Endodermal cell (in vitro differentiated cells): ENCODE measurements around the gene ASIC5. TPM values are rescaled to one million over a fixed set of nuclear protein-coding genes. Genes with fewer than 3 reads are reported as not detected.

ENCODE experiments used
- DNase-seq: peaks from one replicate; pipeline ENCODE4 v3.0.0-alpha.2; 2017
- H3K27ac ChIP-seq: 2 replicates; pipeline ENCODE4 v1.5.1; 2013; ENCODE audit warnings: mild to moderate bottlenecking, low read depth, low read length, moderate library complexity
- H3K27me3 ChIP-seq: 2 replicates; pipeline ENCODE4 v1.6.1; 2013; ENCODE audit warnings: mild to moderate bottlenecking, low read length, moderate library complexity; ENCODE audit not compliant: insufficient read depth, control insufficient read depth, poor library complexity, severe bottlenecking
- H3K36me3 ChIP-seq: 2 replicates; pipeline ENCODE4 v1.7.0; 2013; ENCODE audit warnings: mild to moderate bottlenecking, low read length, moderate library complexity; ENCODE audit not compliant: control insufficient read depth, insufficient read depth
- H3K4me1 ChIP-seq: one replicate; pipeline ENCODE4 v1.7.0; 2013; ENCODE audit warnings: low read length; ENCODE audit not compliant: control insufficient read depth, insufficient read depth
- H3K4me3 ChIP-seq: 2 replicates; pipeline ENCODE4 v1.5.1; 2013; ENCODE audit warnings: mild to moderate bottlenecking, low read length, moderate library complexity
- H3K9ac ChIP-seq: 2 replicates; pipeline ENCODE4 v1.6.1; 2013; ENCODE audit warnings: mild to moderate bottlenecking, low read length, moderate library complexity; ENCODE audit not compliant: poor library complexity, severe bottlenecking; ENCODE audit errors: extremely low read depth
- H3K9me3 ChIP-seq: 2 replicates; pipeline ENCODE4 v1.6.1; 2013; ENCODE audit warnings: mild to moderate bottlenecking, low read length, moderate library complexity; ENCODE audit not compliant: control insufficient read depth
- H3K27ac Mint-ChIP-seq: 2 replicates; pipeline ENCODE4 v1.8.0; 2020; ENCODE audit warnings: mixed read lengths
- H3K27me3 Mint-ChIP-seq: 2 replicates; pipeline ENCODE4 v1.8.0; 2021; ENCODE audit warnings: mild to moderate bottlenecking, mixed read lengths; ENCODE audit not compliant: insufficient read depth
- H3K36me3 Mint-ChIP-seq: 2 replicates; pipeline ENCODE4 v1.8.0; 2020; ENCODE audit warnings: low read depth, mixed read lengths
- H3K4me1 Mint-ChIP-seq: 2 replicates; pipeline ENCODE4 v1.8.0; 2020; ENCODE audit warnings: mixed read lengths
- H3K4me3 Mint-ChIP-seq: 2 replicates; pipeline ENCODE4 v1.8.0; 2020; ENCODE audit warnings: mild to moderate bottlenecking, moderate library complexity, mixed read lengths
- H3K9me3 Mint-ChIP-seq: 2 replicates; pipeline ENCODE4 v1.8.0; 2020; ENCODE audit warnings: mild to moderate bottlenecking, mixed read lengths
- CTCF ChIP-seq: fragments of 200-600 bp; sonication (generic); conservative IDR thresholded peaks from 2 replicates; pipeline ENCODE4 v1.5.0; 2021; ENCODE audit warnings: antibody characterized with exemption, mild to moderate bottlenecking
- WGBS, 2 experiments: methylation state at CpG; one replicate each; pipeline versions ENCODE4 v1.1.5 to v1.1.7; 2013; ENCODE audit warnings: missing lambda C conversion rate in 2 of 2, mixed read lengths in 1 of 2; ENCODE audit not compliant: insufficient coverage in 1 of 2, insufficient read length in 1 of 2; 5-methylcytosine and 5-hydroxymethylcytosine counted together
- total RNA-seq, 2 donors: library from RNA; stranded (reverse); fragmentation: NEBNext Ultra II Directional in 1 of 2; extraction: Animal tissue kit (Norgen Biotek cat#: 25700) in 1 of 2; gene quantifications; 2 replicates in 1 of 2; 3 replicates in 1 of 2; pipeline ENCODE4 v1.2.1, GENCODE V29; 2021

Gene ASIC5
- total RNA-seq, 2 donors from 2014 or later, result not detected

- TF ChIP-seq CTCF, result no peak
- Mint-ChIP-seq H3K4me3 (no peak overlapping the region), H3K36me3 (no peaks in the 10 kb centered on the region), H3K4me1 (peaks cover 9% of the 10 kb centered on the region), H3K9me3 (no peaks in the 10 kb centered on the region), H3K27ac (no peak overlapping the region), H3K27me3 (no peaks in the 10 kb centered on the region)
- H3K4me3 ChIP-seq, result no peak overlapping the region
- WGBS, 2 experiments, result 94 to 98% methylated on average over 5 of the region's 6 CpGs
- no peaks in the 10 kb centered on the region for H3K27me3 ChIP-seq
- no peak overlapping the region for H3K9ac ChIP-seq
- H3K4me1 ChIP-seq, result no peaks in the 10 kb centered on the region
- no peaks in the 10 kb centered on the region for H3K9me3 ChIP-seq
- DNase-seq, result no peak
- H3K27ac ChIP-seq, result no peak overlapping the region
- no peaks in the 10 kb centered on the region for H3K36me3 ChIP-seq
Observed at GRCh38 chr4:155906554-155907247, 40.6 kb upstream of the ASIC5 start.

- H3K27ac ChIP-seq, result no peak overlapping the region
- no peaks in the 10 kb centered on the region for H3K9me3 ChIP-seq
- no peak overlapping the region for H3K4me3 ChIP-seq
- Mint-ChIP-seq H3K27ac (no peak overlapping the region), H3K9me3 (no peaks in the 10 kb centered on the region), H3K4me3 (no peak overlapping the region), H3K36me3 (no peaks in the 10 kb centered on the region), H3K27me3 (no peaks in the 10 kb centered on the region), H3K4me1 (peaks cover 14% of the 10 kb centered on the region)
- DNase-seq, result no peak
- WGBS, 2 experiments, result 77 to 92% methylated on average over 2 to 3 of the region's 3 CpGs
- H3K36me3 ChIP-seq, result no peaks in the 10 kb centered on the region
- H3K4me1 ChIP-seq, result peaks cover 2% of the 10 kb centered on the region
- H3K27me3 ChIP-seq, result no peaks in the 10 kb centered on the region
- TF ChIP-seq CTCF, result no peak
- no peak overlapping the region for H3K9ac ChIP-seq
Observed at GRCh38 chr4:155904331-155904730, 38.3 kb upstream of the ASIC5 start.

GRCh38 chr4:155903453-155903852, 37.4 kb upstream of the ASIC5 start, which contains the start of gene TDO2:
TDO2 (plus strand) TSS chr4:155903696; CDS start chr4:155903759, 63 bp downstream.
- H3K9me3 ChIP-seq, result no peaks in the 10 kb centered on the region
- peaks cover 14% of the 10 kb centered on the region for H3K4me1 Mint-ChIP-seq
- H3K27ac ChIP-seq, result no peak within 1 kb of the TSS
- H3K4me3 ChIP-seq, result no peak within 1 kb of the TSS
- H3K36me3 Mint-ChIP-seq, result peaks cover under 1% of the 10 kb centered on the region
- 91 to 100% methylated on average over 1 of the region's 1 CpG for whole genome bisulfite sequencing, 2 experiments
- H3K4me1 ChIP-seq, result peaks cover 2% of the 10 kb centered on the region
- H3K4me3 Mint-ChIP-seq, result no peak within 1 kb of the TSS
- H3K36me3 ChIP-seq, result no peaks in the 10 kb centered on the region
- H3K27ac Mint-ChIP-seq, result no peak within 1 kb of the TSS
- no peak for DNase-seq
- no peak within 1 kb of the TSS for H3K9ac ChIP-seq
- H3K27me3 Mint-ChIP-seq, result no peaks in the 10 kb centered on the region
- peaks cover 4% of the 10 kb centered on the region for H3K9me3 Mint-ChIP-seq
- TF ChIP-seq CTCF, result no peak
- H3K27me3 ChIP-seq, result no peaks in the 10 kb centered on the region
